Right atrium auricular region (tissue), 2 donors: ENCODE data around the gene OR6C75. TPM values are rescaled to one million over a fixed set of nuclear protein-coding genes. Genes with fewer than 3 reads are reported as not detected.

Experiments used
- DNase-seq: peaks from one replicate; pipeline ENCODE4 v3.0.0-alpha.2; 2019; ENCODE audit warnings: low spot score
- H3K27ac ChIP-seq, 2 donors: fragments of 200-600 bp; sonication (generic); 1 replicate in 1 of 2; 2 replicates in 1 of 2; pipeline ENCODE4 v1.5.1; 2016 to 2019
- H3K27me3 ChIP-seq, 2 donors: fragments of 200-600 bp; sonication (generic); one replicate each; pipeline versions ENCODE4 v1.5.1 to v1.6.0; 2017 to 2019
- H3K36me3 ChIP-seq: fragments of 200-600 bp; sonication (generic); one replicate; pipeline ENCODE4 v1.5.1; 2016
- H3K4me1 ChIP-seq, 2 donors: fragments of 200-600 bp; sonication (generic); one replicate each; pipeline versions ENCODE4 v1.5.1 to v1.6.0; 2017 to 2019
- H3K4me3 ChIP-seq, 2 donors: fragments of 200-600 bp; sonication (generic); 1 replicate in 1 of 2; 2 replicates in 1 of 2; pipeline ENCODE4 v1.5.1; 2017 to 2019; ENCODE audit warnings: mild to moderate bottlenecking in 1 of 2, moderate library complexity in 1 of 2
- H3K9me3 ChIP-seq, 2 donors: fragments of 200-600 bp; sonication (generic); one replicate each; pipeline ENCODE4 v1.5.1; 2019
- CTCF ChIP-seq, 2 donors: fragments of 200-600 bp; sonication (generic); IDR thresholded peaks; one replicate each; pipeline ENCODE4 v1.5.1; 2019; ENCODE audit warnings: antibody characterized with exemption in 2 of 2
- total RNA-seq, 2 donors: library from RNA; depleted of rRNA; stranded (reverse); fragments of >200 nt; gene quantifications; one replicate each; pipeline ENCODE4 v1.1.0, GENCODE V29; 2016

OR6C75 gene
- total RNA-seq, 2 donors from 2014 or later: not detected

- no peaks in the 10 kb centered on the region for H3K27me3 ChIP-seq
- H3K27ac ChIP-seq: no peak overlapping the region
- no peak for DNase-seq
- no peak for TF ChIP-seq CTCF (IDR thresholded peaks at IDR 0.05)
- H3K36me3 ChIP-seq: no peaks in the 10 kb centered on the region
- H3K9me3 ChIP-seq: no peaks in the 10 kb centered on the region
- H3K4me1 ChIP-seq: no peaks in the 10 kb centered on the region
- H3K4me3 ChIP-seq: no peak overlapping the region
Measured at GRCh38 chr12:55365086-55365485, 2.3 kb downstream of the OR6C75 start.

GRCh38 chr12:55372521-55372920, 9.7 kb downstream of the OR6C75 start:
- H3K27me3 ChIP-seq: no peaks in the 10 kb centered on the region
- no peaks in the 10 kb centered on the region for H3K36me3 ChIP-seq
- no peak for TF ChIP-seq CTCF (IDR thresholded peaks at IDR 0.05)
- H3K27ac ChIP-seq: no peak overlapping the region
- H3K4me3 ChIP-seq: no peak overlapping the region
- no peaks in the 10 kb centered on the region for H3K4me1 ChIP-seq
- no peaks in the 10 kb centered on the region for H3K9me3 ChIP-seq
- no peak for DNase-seq

- H3K27me3 ChIP-seq: no peaks in the 10 kb centered on the region
- DNase-seq: no peak
- TF ChIP-seq CTCF (IDR thresholded peaks at IDR 0.05): no peak
- no peaks in the 10 kb centered on the region for H3K4me1 ChIP-seq
- H3K9me3 ChIP-seq: no peaks in the 10 kb centered on the region
- no peak overlapping the region for H3K4me3 ChIP-seq
- no peaks in the 10 kb centered on the region for H3K36me3 ChIP-seq
- H3K27ac ChIP-seq: no peak overlapping the region
Measured at GRCh38 chr12:55385891-55386290, 23.1 kb downstream of the OR6C75 start.

- Histone ChIP-seq H3K36me3 (no peaks in the 10 kb centered on the region), H3K27me3 (no peaks in the 10 kb centered on the region), H3K9me3 (no peaks in the 10 kb centered on the region), H3K4me1 (no peaks in the 10 kb centered on the region), H3K27ac (no peak overlapping the region), H3K4me3 (no peak overlapping the region)
- no peak for TF ChIP-seq CTCF (IDR thresholded peaks at IDR 0.05)
- DNase-seq: no peak
Measured at GRCh38 chr12:55392032-55392795, 29.4 kb downstream of the OR6C75 start.

- no peaks in the 10 kb centered on the region for H3K27me3 ChIP-seq
- no peak for DNase-seq
- H3K9me3 ChIP-seq: no peaks in the 10 kb centered on the region
- H3K4me3 ChIP-seq: no peak overlapping the region
- H3K36me3 ChIP-seq: no peaks in the 10 kb centered on the region
- no peaks in the 10 kb centered on the region for H3K4me1 ChIP-seq
- TF ChIP-seq CTCF (IDR thresholded peaks at IDR 0.05): no peak
- H3K27ac ChIP-seq: no peak overlapping the region
Measured at GRCh38 chr12:55396326-55396725, 33.6 kb downstream of the OR6C75 start.

GRCh38 chr12:55400229-55400628, 37.5 kb downstream of the OR6C75 start, which contains the start of gene OR6C65:
TSS of gene OR6C65 (plus strand) at chr12:55400529. CDS start at chr12:55400529, 0 bp downstream.
- TF ChIP-seq CTCF (IDR thresholded peaks at IDR 0.05): no peak
- H3K36me3 ChIP-seq: no peaks in the 10 kb centered on the region
- H3K4me1 ChIP-seq: no peaks in the 10 kb centered on the region
- no peak for DNase-seq
- H3K4me3 ChIP-seq: no peak within 1 kb of the TSS
- H3K27ac ChIP-seq: no peak within 1 kb of the TSS
- H3K9me3 ChIP-seq: no peaks in the 10 kb centered on the region
- H3K27me3 ChIP-seq: no peaks in the 10 kb centered on the region
